Measurements from ENCODE around the gene MRNIP. TPM values are rescaled to one million over a fixed set of nuclear protein-coding genes. Genes with fewer than 3 reads are reported as not detected.

The MRNIP gene
- total RNA-seq, 1 experiment from 2014 or later, result 6.8 TPM

GRCh38 chr5:179832039-179832745 lies 26.4 kb downstream of the MRNIP start:
- in situ Hi-C loops (cut with HindIII; ENCODE audit: low pct_unique_long_range_greater_than_20kb, low sequenced_read_pairs), result no loop called here

GRCh38 chr5:179830818-179831468 lies 27.7 kb downstream of the MRNIP start:
- no peak for DNase-seq (ENCODE audit: low read depth, low spot score)
- in situ Hi-C loops (cut with HindIII; ENCODE audit: low pct_unique_long_range_greater_than_20kb, low sequenced_read_pairs), result no loop called here

More at GRCh38 chr5:179832039-179832745, 26.4 kb downstream of the MRNIP start:
- no peak for DNase-seq (ENCODE audit: low read depth, low spot score)

GRCh38 chr5:179829732-179830435 lies 28.7 kb downstream of the MRNIP start:
- in situ Hi-C loops (cut with HindIII; ENCODE audit: low pct_unique_long_range_greater_than_20kb, low sequenced_read_pairs), result no loop called here

GRCh38 chr5:179828756-179829421 lies 29.7 kb downstream of the MRNIP start:
- in situ Hi-C loops (cut with HindIII; ENCODE audit: low pct_unique_long_range_greater_than_20kb, low sequenced_read_pairs), result no loop called here
- DNase-seq (ENCODE audit: low read depth, low spot score), result no peak

More at GRCh38 chr5:179829732-179830435, 28.7 kb downstream of the MRNIP start:
- no peak for DNase-seq (ENCODE audit: low read depth, low spot score)

DNA sequence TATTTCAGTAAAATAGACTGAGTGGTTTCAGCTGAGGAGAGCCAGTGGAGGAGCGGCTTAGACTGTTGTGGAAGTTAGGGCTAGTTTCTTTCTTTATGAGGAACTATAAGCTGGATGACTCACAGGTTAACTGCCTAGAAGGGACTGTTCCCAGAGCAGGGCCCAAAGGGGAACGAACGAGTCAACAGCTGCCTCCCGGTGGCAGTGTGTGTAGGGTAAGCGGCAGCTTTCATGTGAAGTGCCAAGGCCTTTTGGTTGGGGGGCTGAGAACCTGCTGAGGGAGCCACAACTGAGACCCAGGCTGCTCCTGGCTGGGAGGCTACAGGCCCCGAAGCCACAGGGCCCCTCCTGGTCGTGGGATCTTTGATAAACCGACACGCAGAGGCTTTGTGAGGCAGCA lies 30.9 kb downstream of the MRNIP start:
- DNase-seq (ENCODE audit: low read depth, low spot score), result no peak
- in situ Hi-C loops (cut with HindIII; ENCODE audit: low pct_unique_long_range_greater_than_20kb, low sequenced_read_pairs), result no loop called here

DNA sequence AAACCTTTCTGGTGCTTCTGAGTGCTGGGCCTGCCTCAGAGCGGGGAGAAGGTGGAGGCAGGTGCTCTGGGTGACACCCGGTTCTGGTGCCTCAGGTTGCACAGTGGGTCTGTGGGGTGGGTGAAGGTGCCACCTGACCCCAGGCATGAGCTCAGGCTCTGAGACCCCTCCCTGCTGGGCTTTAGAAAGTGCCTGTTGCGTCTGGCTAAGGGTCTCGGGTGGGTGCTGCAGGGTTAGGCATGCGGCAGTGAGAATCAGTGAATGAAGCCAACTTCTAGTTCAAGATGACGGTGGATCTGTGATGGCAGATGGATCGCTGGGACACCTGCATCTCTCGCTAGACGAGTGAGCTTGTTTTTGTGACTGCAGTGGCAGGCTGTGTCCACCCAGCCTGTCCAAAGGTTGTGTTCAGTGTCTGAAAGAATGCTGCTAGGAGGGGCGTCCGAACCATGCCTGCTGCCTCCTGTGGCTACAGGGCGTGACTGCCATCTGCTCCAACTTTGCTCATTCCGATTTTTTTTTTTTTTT lies 32.9 kb downstream of the MRNIP start:
- no peak for DNase-seq (ENCODE audit: low read depth, low spot score)
- in situ Hi-C loops (cut with HindIII; ENCODE audit: low pct_unique_long_range_greater_than_20kb, low sequenced_read_pairs), result no loop called here

DNA sequence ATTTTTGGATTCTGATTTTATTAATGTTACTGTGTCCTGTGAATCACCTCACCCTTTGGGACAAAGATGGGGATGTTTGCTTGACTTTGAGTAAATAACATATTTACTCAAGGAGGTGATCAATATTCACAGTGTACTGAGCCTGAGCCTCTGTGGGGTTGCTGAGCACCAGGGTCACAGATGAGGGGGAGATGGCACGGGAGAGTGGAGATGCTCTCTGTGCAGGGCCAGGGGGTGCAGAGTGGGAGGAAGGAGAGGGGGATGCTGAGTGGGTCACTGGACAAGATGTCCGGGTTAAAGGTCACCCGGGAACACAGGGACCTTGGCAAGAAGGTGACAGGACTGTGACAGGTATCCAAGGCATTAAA lies 33.9 kb downstream of the MRNIP start:
- in situ Hi-C loops (cut with HindIII; ENCODE audit: low pct_unique_long_range_greater_than_20kb, low sequenced_read_pairs), result no loop called here
- no peak for DNase-seq (ENCODE audit: low read depth, low spot score)

DNA sequence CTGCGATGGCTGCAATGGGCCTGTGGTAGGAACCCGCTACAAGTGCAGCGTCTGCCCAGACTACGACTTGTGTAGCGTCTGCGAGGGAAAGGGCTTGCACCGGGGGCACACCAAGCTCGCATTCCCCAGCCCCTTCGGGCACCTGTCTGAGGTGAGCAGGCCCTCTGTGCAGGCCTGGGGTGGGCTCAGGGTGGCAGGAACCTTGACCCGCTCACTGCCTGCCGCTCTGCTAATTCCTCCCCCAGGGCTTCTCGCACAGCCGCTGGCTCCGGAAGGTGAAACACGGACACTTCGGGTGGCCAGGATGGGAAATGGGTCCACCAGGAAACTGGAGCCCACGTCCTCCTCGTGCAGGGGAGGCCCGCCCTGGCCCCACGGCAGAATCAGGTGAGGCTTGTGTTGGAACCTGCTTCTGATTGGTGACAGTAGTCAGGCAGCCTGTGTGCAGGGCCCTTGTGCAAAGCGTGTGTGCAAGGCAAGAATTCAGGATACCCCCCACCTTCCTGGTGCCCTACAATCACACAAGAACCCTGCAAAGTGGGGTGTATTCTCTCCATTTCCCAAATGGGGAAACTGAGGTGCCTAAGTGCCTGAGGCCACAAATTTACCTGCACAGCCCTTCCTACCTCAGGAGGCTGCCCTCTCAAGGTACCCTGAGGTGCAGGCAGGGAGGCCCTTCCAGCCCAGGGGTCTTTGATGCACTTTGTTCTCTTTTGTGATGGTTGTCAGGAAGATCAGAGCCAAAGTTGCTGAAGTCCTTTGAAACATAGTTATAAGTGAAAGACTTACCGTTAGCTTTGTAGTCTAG lies 34.5 kb downstream of the MRNIP start:
- DNase-seq (ENCODE audit: low read depth, low spot score), result no peak
- in situ Hi-C loops (cut with HindIII; ENCODE audit: low pct_unique_long_range_greater_than_20kb, low sequenced_read_pairs), result no loop called here

- DNase-seq (ENCODE audit: low read depth, low spot score), result no peak
- in situ Hi-C loops (cut with HindIII; ENCODE audit: low pct_unique_long_range_greater_than_20kb, low sequenced_read_pairs), result no loop called here
These were observed 36.1 kb downstream of the MRNIP start for GRCh38 chr5:179822444-179822990.

DNA sequence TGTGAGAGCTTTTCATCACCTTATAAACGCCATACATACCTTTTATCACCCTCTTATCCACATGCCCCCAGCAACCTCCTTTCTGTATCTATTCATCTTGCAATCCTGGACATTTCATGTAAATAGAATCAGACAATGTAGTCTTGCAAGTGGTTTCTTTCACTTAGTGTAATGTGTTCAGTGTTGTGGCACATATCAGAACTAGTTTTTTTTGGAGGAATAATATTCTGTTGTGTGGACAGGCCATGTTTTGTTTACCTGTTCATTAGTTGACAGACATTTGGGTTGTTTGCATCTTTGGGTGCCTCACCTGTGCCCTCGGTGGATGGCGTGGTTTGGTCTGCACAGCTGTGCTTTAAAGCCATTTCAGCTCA lies 36.6 kb downstream of the MRNIP start:
- in situ Hi-C loops (cut with HindIII; ENCODE audit: low pct_unique_long_range_greater_than_20kb, low sequenced_read_pairs), result no loop called here
- no peak for DNase-seq (ENCODE audit: low read depth, low spot score)

GRCh38 chr5:179821298-179822058 lies 37.1 kb downstream of the MRNIP start:
- in situ Hi-C loops (cut with HindIII; ENCODE audit: low pct_unique_long_range_greater_than_20kb, low sequenced_read_pairs), result no loop called here
- DNase-seq (ENCODE audit: low read depth, low spot score), result peak; percentile 89

GRCh38 chr5:179820483-179821297 lies 37.9 kb downstream of the MRNIP start, which contains the start of gene SQSTM1:
Gene SQSTM1 (plus strand): TSS chr5:179820905. CDS start chr5:179820937, 32 bp downstream.
- peak; percentile 71 for DNase-seq (ENCODE audit: low read depth, low spot score)

GRCh38 chr5:179820127-179820482 lies 38.5 kb downstream of the MRNIP start:
- in situ Hi-C loops (cut with HindIII; ENCODE audit: low pct_unique_long_range_greater_than_20kb, low sequenced_read_pairs), result no loop called here
- DNase-seq (ENCODE audit: low read depth, low spot score), result no peak

More at GRCh38 chr5:179820483-179821297, 37.9 kb downstream of the MRNIP start, which contains the start of gene SQSTM1:
- in situ Hi-C loops (cut with HindIII; ENCODE audit: low pct_unique_long_range_greater_than_20kb, low sequenced_read_pairs), result no loop called here

- in situ Hi-C loops (cut with HindIII; ENCODE audit: low pct_unique_long_range_greater_than_20kb, low sequenced_read_pairs), result no loop called here
- DNase-seq (ENCODE audit: low read depth, low spot score), result peak; percentile 68
These were observed 39.1 kb downstream of the MRNIP start for GRCh38 chr5:179819296-179820126.

Measured in SK-MEL-5 (cell line).